Measurements from ENCODE around the gene SNX9. TPM values are rescaled to one million over a fixed set of nuclear protein-coding genes. Genes with fewer than 3 reads are reported as not detected.
"Not testable (repeated sequence)": the region's sequence is repeated elsewhere in the genome, so short reads cannot be mapped to it uniquely, and the experiment has no call there.

SNX9 gene
- total RNA-seq, 1 donor from 2014 or later: 67.3 TPM

- no peaks in the 10 kb centered on the region for H3K36me3 ChIP-seq (ENCODE audit: control insufficient read depth, insufficient read depth, low read length)
- DNase-seq (ENCODE audit: low read depth): no peak
- H3K4me3 ChIP-seq (ENCODE audit: low read depth, low read length): no peak overlapping the region
- TF ChIP-seq, protein P1, sequence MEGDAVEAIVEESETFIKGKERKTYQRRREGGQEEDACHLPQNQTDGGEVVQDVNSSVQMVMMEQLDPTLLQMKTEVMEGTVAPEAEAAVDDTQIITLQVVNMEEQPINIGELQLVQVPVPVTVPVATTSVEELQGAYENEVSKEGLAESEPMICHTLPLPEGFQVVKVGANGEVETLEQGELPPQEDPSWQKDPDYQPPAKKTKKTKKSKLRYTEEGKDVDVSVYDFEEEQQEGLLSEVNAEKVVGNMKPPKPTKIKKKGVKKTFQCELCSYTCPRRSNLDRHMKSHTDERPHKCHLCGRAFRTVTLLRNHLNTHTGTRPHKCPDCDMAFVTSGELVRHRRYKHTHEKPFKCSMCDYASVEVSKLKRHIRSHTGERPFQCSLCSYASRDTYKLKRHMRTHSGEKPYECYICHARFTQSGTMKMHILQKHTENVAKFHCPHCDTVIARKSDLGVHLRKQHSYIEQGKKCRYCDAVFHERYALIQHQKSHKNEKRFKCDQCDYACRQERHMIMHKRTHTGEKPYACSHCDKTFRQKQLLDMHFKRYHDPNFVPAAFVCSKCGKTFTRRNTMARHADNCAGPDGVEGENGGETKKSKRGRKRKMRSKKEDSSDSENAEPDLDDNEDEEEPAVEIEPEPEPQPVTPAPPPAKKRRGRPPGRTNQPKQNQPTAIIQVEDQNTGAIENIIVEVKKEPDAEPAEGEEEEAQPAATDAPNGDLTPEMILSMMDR (IDR thresholded peaks at IDR 0.05; ENCODE audit: insufficient read depth, low read length, poor library complexity, severe bottlenecking): no peak
- no peaks in the 10 kb centered on the region for H3K27me3 ChIP-seq (ENCODE audit: control insufficient read depth, insufficient read depth, low read length)
Observed at GRCh38 chr6:157853902-157854502, 31.0 kb downstream of the SNX9 start.

- TF ChIP-seq, protein P1 (IDR thresholded peaks at IDR 0.05; ENCODE audit: insufficient read depth, low read length, poor library complexity, severe bottlenecking): no peak
- H3K27me3 ChIP-seq (ENCODE audit: control insufficient read depth, insufficient read depth, low read length): no peaks in the 10 kb centered on the region
Observed at GRCh38 chr6:157855325-157855724, 32.3 kb downstream of the SNX9 start.

DNA sequence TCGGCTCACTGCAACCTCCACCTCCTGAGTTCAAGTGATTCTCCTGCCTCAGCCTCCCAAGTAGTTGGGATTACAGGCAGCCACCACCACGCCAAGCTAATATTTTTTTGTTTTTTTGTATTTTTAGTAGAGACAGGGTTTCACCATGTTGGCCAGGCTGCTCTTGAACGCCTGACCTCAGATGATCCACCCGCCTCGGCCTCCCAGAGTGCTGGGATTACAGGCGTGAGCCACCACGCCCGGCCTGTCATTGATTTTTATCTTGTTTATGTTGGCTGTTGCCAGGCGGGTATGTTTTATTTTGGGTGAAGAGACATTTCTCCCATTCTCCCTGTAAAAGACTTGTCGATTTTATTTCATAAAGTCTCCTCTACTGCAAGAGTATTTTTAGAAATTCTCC, 32.8 kb downstream of the SNX9 start:
- not testable (repeated sequence) for H3K27me3 ChIP-seq (ENCODE audit: control insufficient read depth, insufficient read depth, low read length); DNase-seq (ENCODE audit: low read depth); H3K4me3 ChIP-seq (ENCODE audit: low read depth, low read length); H3K36me3 ChIP-seq (ENCODE audit: control insufficient read depth, insufficient read depth, low read length)

More at GRCh38 chr6:157855325-157855724, 32.3 kb downstream of the SNX9 start:
- Histone ChIP-seq H3K36me3 (ENCODE audit: control insufficient read depth, insufficient read depth, low read length) (no peaks in the 10 kb centered on the region), H3K4me3 (ENCODE audit: low read depth, low read length) (no peak overlapping the region)
- no peak for DNase-seq (ENCODE audit: low read depth)

GRCh38 chr6:157858664-157859063, 35.6 kb downstream of the SNX9 start:
- H3K36me3 ChIP-seq (ENCODE audit: control insufficient read depth, insufficient read depth, low read length); H3K27me3 ChIP-seq (ENCODE audit: control insufficient read depth, insufficient read depth, low read length); DNase-seq (ENCODE audit: low read depth); H3K4me3 ChIP-seq (ENCODE audit: low read depth, low read length): not testable (repeated sequence)

DNA sequence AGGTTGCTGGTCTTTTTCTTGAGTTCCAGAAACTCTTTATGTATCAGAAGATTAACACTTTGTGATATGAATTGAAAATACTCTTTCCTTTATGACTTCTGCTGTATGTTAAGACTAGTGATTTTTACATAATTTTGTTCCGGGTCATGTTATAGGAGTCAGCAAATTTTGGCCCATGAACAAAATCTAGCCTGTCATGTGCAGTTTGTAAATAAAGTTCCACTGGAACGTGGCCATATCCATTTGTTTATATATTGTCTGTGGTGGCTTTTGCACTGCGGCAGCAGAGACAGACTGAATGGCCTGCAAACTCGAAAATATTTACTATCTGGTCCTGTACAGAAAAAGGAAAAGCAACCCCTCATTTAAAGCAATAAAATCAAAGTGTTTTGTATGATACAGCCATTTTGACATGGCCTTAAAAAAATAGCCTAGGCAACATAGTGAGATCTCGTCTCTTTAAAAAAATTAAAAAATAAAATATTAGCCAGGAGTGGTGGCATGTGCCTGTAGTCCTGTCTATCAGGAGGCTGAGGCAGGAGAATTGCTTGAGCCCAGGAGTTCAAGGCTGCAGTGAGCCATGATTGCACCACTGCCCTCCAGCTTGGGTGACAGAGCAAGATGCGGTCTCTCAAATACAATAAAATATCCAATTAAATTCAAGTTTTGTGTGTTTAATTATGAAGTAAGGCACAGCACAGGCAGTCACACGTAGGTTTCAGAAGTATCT, 36.9 kb downstream of the SNX9 start:
- DNase-seq (ENCODE audit: low read depth): no peak
- H3K36me3 ChIP-seq (ENCODE audit: control insufficient read depth, insufficient read depth, low read length): no peaks in the 10 kb centered on the region
- H3K27me3 ChIP-seq (ENCODE audit: control insufficient read depth, insufficient read depth, low read length): no peaks in the 10 kb centered on the region
- no peak overlapping the region for H3K4me3 ChIP-seq (ENCODE audit: low read depth, low read length)
- TF ChIP-seq, protein P1 (IDR thresholded peaks at IDR 0.05; ENCODE audit: insufficient read depth, low read length, poor library complexity, severe bottlenecking): no peak

- TF ChIP-seq, protein P1 (IDR thresholded peaks at IDR 0.05; ENCODE audit: insufficient read depth, low read length, poor library complexity, severe bottlenecking): no peak
- no peaks in the 10 kb centered on the region for H3K36me3 ChIP-seq (ENCODE audit: control insufficient read depth, insufficient read depth, low read length)
- H3K27me3 ChIP-seq (ENCODE audit: control insufficient read depth, insufficient read depth, low read length): no peaks in the 10 kb centered on the region
- no peak for DNase-seq (ENCODE audit: low read depth)
- H3K4me3 ChIP-seq (ENCODE audit: low read depth, low read length): no peak overlapping the region
Observed at GRCh38 chr6:157860505-157860991, 37.5 kb downstream of the SNX9 start.
